IPS-18c (cell line): ENCODE data around the gene CD2BP2.

Source experiments
- H3K4me3 ChIP-seq: 2 replicates; pipeline ENCODE4 v1.7.0; 2013; ENCODE audit warnings: low read depth, mild to moderate bottlenecking, low read length, moderate library complexity; ENCODE audit not compliant: insufficient read depth
- H3K9me3 ChIP-seq: one replicate; pipeline ENCODE4 v1.6.1; 2013; ENCODE audit warnings: mild to moderate bottlenecking, low read length, moderate library complexity; ENCODE audit not compliant: control insufficient read depth, insufficient read depth

CD2BP2 gene

GRCh38 chr16:30369091-30369937 is 14.2 kb upstream of the CD2BP2 start:
- Histone ChIP-seq H3K9me3 (no peaks in the 10 kb centered on the region), H3K4me3 (peak overlapping the region; percentile 72)

- peak overlapping the region; percentile 72; the same call in 1 of the 2 replicates for H3K4me3 ChIP-seq
- H3K9me3 ChIP-seq, result no peaks in the 10 kb centered on the region
These were observed 13.6 kb upstream of the CD2BP2 start for GRCh38 chr16:30368792-30369090.

- H3K4me3 ChIP-seq, result peak overlapping the region; percentile 38
- H3K9me3 ChIP-seq, result no peaks in the 10 kb centered on the region
These were observed 13.1 kb upstream of the CD2BP2 start for GRCh38 chr16:30368122-30368791.

DNA sequence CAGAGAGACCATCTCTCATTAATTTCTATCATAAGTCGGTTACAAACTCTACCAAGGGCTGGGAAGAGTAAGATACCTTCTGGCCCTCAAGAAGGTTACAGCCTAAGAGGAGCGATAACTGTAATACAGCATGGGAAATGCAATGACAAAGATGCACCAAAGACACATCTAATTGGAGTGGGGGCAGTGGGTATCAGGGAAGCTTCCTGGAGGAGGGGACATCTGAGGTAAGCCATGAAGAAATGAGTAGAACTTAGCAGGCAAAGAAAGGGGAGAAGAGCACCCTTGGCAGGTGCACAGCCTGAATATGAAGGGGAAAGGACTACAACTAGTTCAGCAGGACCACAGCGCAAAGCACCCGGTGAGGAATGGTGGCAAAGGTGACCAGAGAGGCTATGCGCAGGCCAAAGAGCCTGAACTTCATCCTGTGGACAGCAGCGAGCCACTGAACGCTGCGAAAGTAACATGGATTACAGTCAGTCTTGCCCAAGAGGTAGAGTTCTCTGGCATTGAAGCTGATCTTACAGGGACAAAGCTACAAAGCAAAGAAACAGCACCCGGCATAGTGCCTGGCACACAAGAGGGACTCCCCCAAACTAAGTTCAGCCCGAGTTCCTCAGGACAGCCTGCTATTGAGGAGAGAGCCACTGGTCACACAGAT is 12.4 kb upstream of the CD2BP2 start:
- H3K4me3 ChIP-seq, result peak overlapping the region; percentile 15; the same call in 1 of the 2 replicates
- H3K9me3 ChIP-seq, result no peaks in the 10 kb centered on the region

GRCh38 chr16:30366511-30366910 is 11.4 kb upstream of the CD2BP2 start:
- no peak overlapping the region for H3K4me3 ChIP-seq
- no peaks in the 10 kb centered on the region for H3K9me3 ChIP-seq

DNA sequence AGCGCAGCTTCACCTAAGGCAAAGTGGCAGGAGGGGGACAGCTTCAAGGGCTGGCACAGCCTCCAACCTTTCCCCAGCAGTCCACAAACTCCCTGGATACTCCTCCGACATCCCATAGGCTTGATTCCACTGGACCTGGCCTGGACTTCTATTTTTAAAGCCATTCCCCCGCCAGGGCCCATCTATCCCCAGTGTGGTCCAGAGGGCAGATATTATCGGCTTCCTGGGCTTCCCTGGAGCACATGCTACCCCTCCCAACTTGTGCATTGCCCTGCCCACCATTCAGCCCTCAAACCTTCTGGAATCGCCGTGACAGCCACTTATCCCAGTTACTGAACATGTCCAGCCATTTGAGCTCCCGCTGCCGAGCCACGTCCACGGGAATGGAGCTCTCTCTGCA is 10.1 kb upstream of the CD2BP2 start:
- Histone ChIP-seq H3K9me3 (no peaks in the 10 kb centered on the region), H3K4me3 (no peak overlapping the region)

- Histone ChIP-seq H3K9me3 (no peaks in the 10 kb centered on the region), H3K4me3 (no peak overlapping the region)
These were observed 6.1 kb upstream of the CD2BP2 start for GRCh38 chr16:30361180-30361579.

DNA sequence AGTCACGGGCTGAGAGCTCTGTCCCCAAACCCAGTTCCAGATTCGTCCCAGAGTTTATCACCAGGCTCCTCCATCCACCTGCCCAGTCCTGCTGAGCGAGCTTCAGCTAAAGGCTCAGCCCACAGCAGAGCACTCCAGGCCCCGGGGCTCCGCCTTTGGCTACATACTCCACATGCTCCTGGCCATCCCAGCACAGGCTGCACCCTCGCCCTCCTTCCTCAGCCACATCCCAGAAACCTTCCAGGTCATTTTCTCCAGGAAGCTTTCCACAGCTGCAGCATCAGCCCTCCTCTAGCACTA is 4.7 kb upstream of the CD2BP2 start:
- Histone ChIP-seq H3K9me3 (no peaks in the 10 kb centered on the region), H3K4me3 (no peak overlapping the region)

GRCh38 chr16:30358990-30359870 is 4.1 kb upstream of the CD2BP2 start:
- Histone ChIP-seq H3K9me3 (no peaks in the 10 kb centered on the region), H3K4me3 (no peak overlapping the region)

DNA sequence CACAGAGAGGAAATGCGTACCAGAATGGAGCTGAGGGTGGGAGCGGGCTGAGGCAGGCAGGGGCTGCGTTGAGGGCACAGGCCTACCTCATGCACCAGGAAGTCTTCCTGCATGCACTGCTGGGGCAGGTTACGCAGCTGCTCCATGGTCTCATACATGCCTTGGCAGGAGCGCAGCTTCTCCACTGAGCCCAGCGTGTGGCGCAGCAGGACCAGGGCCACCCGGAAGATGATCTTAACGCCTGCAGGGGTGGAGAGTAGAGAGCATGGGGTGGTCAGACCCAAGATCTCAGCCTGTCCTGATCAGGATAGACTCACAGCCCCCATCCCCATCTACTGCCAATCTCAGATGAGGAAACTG is 3.4 kb upstream of the CD2BP2 start:
- Histone ChIP-seq H3K4me3 (no peak overlapping the region), H3K9me3 (no peaks in the 10 kb centered on the region)

DNA sequence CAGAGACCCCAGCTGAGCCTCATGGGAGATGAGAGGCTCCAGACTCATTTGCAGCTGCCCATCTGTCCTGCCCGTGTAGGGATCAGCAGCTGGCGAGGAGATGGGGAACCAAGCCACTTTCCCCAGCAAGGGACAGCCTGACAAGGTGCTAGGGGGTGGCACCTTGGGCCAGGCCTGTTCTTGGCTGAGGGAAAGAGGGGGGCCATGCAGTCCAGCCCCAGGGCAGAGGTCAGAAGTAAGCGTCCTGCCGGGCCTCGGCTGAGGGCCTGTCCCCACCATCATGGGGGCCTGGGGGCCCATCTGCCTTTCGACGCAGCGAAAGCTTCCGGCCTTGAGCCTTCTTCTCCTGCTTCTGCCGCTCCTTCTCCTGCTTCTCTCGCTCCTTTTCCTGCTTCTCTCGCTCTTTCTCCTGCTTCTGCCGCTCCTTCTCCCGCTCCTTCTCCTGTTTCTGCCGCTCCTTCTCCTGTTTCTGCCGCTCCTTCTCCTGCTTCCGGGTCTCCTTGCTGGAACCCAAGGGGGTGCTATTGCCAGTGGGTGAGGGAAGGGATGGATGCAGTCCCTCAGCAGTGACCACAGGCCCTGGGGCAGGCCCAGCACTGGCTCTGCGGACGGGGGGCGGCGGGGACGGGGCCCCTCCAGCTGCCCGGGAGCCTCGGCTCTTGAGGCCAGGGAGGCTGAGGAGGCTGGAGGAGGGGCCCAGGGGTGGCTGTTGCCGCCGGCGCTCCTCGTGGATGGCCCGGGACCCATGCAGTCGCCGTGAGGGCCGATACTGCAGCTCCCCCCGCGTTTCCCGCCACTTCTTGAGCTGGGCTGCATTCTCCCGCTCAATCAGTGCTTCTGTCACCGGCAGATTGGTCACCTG is 2.8 kb upstream of the CD2BP2 start:
- no peaks in the 10 kb centered on the region for H3K9me3 ChIP-seq
- no peak overlapping the region for H3K4me3 ChIP-seq

- Histone ChIP-seq H3K4me3 (no peak overlapping the region), H3K9me3 (no peaks in the 10 kb centered on the region)
These were observed 2.1 kb upstream of the CD2BP2 start for GRCh38 chr16:30357085-30357714.

DNA sequence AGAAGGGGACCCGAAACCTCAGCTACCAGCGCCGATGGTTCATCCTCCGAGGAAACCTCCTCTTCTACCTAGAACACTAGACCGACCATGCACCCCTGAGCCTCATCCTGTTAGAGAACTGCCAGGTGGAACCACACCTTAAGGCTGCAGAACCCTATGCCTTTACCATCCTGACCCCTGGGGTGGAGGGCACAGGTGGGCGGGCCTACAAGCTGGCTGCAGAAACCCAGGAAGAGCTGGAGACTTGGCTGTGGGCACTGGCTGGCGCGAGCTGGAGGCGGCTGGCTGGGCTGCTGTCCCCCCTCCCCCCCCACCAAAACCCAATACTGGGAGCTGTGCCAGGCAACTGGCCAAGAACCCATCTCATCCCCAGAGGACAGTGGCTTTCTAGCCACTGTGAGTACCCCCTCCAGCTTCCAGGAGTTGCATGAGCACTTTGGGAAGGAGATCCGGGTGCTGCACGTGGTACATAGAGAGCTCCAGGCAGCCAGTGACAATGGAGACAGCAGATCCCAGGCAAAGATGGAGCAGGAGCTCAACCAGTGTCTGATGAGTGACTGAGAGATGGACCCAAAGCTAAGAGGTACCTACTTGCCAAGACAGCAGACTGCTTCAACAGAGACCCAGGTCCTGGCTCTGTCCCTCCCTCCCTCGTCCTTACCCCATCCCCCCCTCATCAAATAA is 1.4 kb upstream of the CD2BP2 start:
- peak overlapping the region; percentile 97 for H3K4me3 ChIP-seq

DNA sequence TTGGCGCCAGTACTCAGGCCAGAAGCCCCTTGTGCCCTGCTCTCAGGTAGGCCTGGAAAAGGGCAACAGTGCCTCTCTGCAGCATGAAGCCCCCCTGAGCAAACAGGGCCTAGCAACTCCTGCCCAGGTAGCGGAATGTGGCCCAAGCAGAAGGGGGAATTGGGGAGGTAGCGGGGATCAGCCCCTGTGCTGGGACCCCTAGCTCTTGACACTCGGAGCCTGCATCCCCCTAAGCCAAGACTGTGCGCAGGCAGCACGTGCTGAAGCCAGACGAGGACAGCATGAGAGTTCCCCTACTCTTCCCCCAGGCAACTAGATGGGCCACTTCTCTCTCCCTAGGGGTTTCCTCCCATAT is 823 bp upstream of the CD2BP2 start:
- Histone ChIP-seq H3K4me3 (peak overlapping the region; percentile 97), H3K9me3 (no peaks in the 10 kb centered on the region)

More for the DNA sequence above, 1.4 kb upstream of the CD2BP2 start:
- H3K9me3 ChIP-seq, result no peaks in the 10 kb centered on the region

- no peaks in the 10 kb centered on the region for H3K9me3 ChIP-seq
These were observed 525 bp downstream of the CD2BP2 start for GRCh38 chr16:30354423-30355143.

More at GRCh38 chr16:30354423-30355143, 525 bp downstream of the CD2BP2 start:
- H3K4me3 ChIP-seq, result peak overlapping the region; percentile 97
